Fibroblast of peridontal ligament (primary cell): ENCODE results near the gene ANKHD1.
"Not testable (repeated sequence)": the region's sequence is repeated elsewhere in the genome, so short reads cannot be mapped to it uniquely, and the experiment has no call there.

Source experiments
- DNase-seq: peaks from one replicate; pipeline ENCODE4 v3.0.0-alpha.2; 2010; ENCODE audit errors: extremely low read depth

Gene ANKHD1

GRCh38 chr5:140381351-140381750, 20.3 kb upstream of the ANKHD1 start:
- DNase-seq, result no peak

GRCh38 chr5:140381972-140382371, 19.7 kb upstream of the ANKHD1 start:
- DNase-seq, result no peak

GRCh38 chr5:140382866-140383265, 18.8 kb upstream of the ANKHD1 start:
- no peak for DNase-seq

- no peak for DNase-seq
These were observed 18.3 kb upstream of the ANKHD1 start for GRCh38 chr5:140383300-140383699.

- DNase-seq, result no peak
These were observed 13.6 kb upstream of the ANKHD1 start for GRCh38 chr5:140388052-140388451.

GRCh38 chr5:140391312-140391711, 10.3 kb upstream of the ANKHD1 start:
- peak; percentile 76 for DNase-seq

GRCh38 chr5:140391732-140392131, 9.9 kb upstream of the ANKHD1 start:
- no peak for DNase-seq

- no peak for DNase-seq
These were observed 7.9 kb upstream of the ANKHD1 start for GRCh38 chr5:140393738-140394137.

GRCh38 chr5:140398379-140398811, 3.2 kb upstream of the ANKHD1 start:
- DNase-seq, result peak; percentile 30

GRCh38 chr5:140399979-140400729, 1.5 kb upstream of the ANKHD1 start:
- DNase-seq, result no peak

GRCh38 chr5:140400730-140401361, 787 bp upstream of the ANKHD1 start:
- DNase-seq, result peak; percentile 97

GRCh38 chr5:140402258-140403074, 833 bp downstream of the ANKHD1 start:
- DNase-seq, result peak; percentile 23

- DNase-seq, result no peak
These were observed 2.0 kb downstream of the ANKHD1 start for GRCh38 chr5:140403613-140404012.

- DNase-seq, result no peak
These were observed 7.2 kb downstream of the ANKHD1 start for GRCh38 chr5:140408750-140409241.

- no peak for DNase-seq
These were observed 11.6 kb downstream of the ANKHD1 start for GRCh38 chr5:140413230-140413629.

- no peak for DNase-seq
These were observed 15.6 kb downstream of the ANKHD1 start for GRCh38 chr5:140417235-140417634.

GRCh38 chr5:140418862-140419520, 17.4 kb downstream of the ANKHD1 start:
- no peak for DNase-seq

GRCh38 chr5:140420226-140420570, 18.6 kb downstream of the ANKHD1 start:
- DNase-seq, result no peak

- DNase-seq, result no peak
These were observed 19.2 kb downstream of the ANKHD1 start for GRCh38 chr5:140420665-140421361.

GRCh38 chr5:140421375-140421774, 19.7 kb downstream of the ANKHD1 start:
- DNase-seq, result not testable (repeated sequence)

GRCh38 chr5:140423609-140424008, 22.0 kb downstream of the ANKHD1 start:
- DNase-seq, result no peak
